Measurements from ENCODE around the gene TC2N.
"Not testable (repeated sequence)": the region's sequence is repeated elsewhere in the genome, so short reads cannot be mapped to it uniquely, and the experiment has no call there.

The TC2N gene

GRCh38 chr14:91866511-91867295, 633 bp downstream of the TC2N start:
- no peak for DNase-seq

GRCh38 chr14:91866061-91866460, 1.3 kb downstream of the TC2N start:
- DNase-seq = no peak

GRCh38 chr14:91862417-91862816, 4.9 kb downstream of the TC2N start:
- DNase-seq = no peak

GRCh38 chr14:91861091-91861490, 6.2 kb downstream of the TC2N start:
- DNase-seq = no peak

GRCh38 chr14:91860238-91860637, 7.1 kb downstream of the TC2N start:
- no peak for DNase-seq

GRCh38 chr14:91858536-91859275, 8.6 kb downstream of the TC2N start:
- no peak for DNase-seq

GRCh38 chr14:91857614-91858013, 9.7 kb downstream of the TC2N start:
- DNase-seq = no peak

GRCh38 chr14:91854327-91854934, 12.9 kb downstream of the TC2N start:
- DNase-seq = no peak

GRCh38 chr14:91851563-91851962, 15.8 kb downstream of the TC2N start:
- DNase-seq = no peak

- no peak for DNase-seq
Measured at GRCh38 chr14:91848504-91849001, 18.8 kb downstream of the TC2N start.

- DNase-seq = no peak
Measured at GRCh38 chr14:91847693-91848092, 19.6 kb downstream of the TC2N start.

- DNase-seq = no peak
Measured at GRCh38 chr14:91845652-91846051, 21.7 kb downstream of the TC2N start.

- DNase-seq = not testable (repeated sequence)
Measured at GRCh38 chr14:91845056-91845455, 22.3 kb downstream of the TC2N start.

- no peak for DNase-seq
Measured at GRCh38 chr14:91844029-91844428, 23.3 kb downstream of the TC2N start.

- no peak for DNase-seq
Measured at GRCh38 chr14:91843437-91843836, 23.9 kb downstream of the TC2N start.

GRCh38 chr14:91841065-91841464, 26.3 kb downstream of the TC2N start:
- DNase-seq = no peak

GRCh38 chr14:91839749-91840148, 27.6 kb downstream of the TC2N start:
- no peak for DNase-seq

- no peak for DNase-seq
Measured at GRCh38 chr14:91837076-91837475, 30.3 kb downstream of the TC2N start.

- DNase-seq = peak; percentile 80
Measured at GRCh38 chr14:91835920-91836843, 31.2 kb downstream of the TC2N start.

GRCh38 chr14:91835197-91835919, 32.0 kb downstream of the TC2N start:
- no peak for DNase-seq

- DNase-seq = no peak
Measured at GRCh38 chr14:91834571-91834970, 32.8 kb downstream of the TC2N start.

- no peak for DNase-seq
Measured at GRCh38 chr14:91831337-91831736, 36.0 kb downstream of the TC2N start.
